Measurements from ENCODE around the gene BTBD6.

BTBD6 gene

GRCh38 chr14:105248368-105249181 lies at the start of gene BTBD6:
BTBD6 (plus strand) TSS chr14:105248533; CDS start chr14:105248712, 179 bp downstream.
- Histone ChIP-seq H3K27me3 (no peaks in the 10 kb centered on the region), H3K4me3 (ENCODE audit: low read depth in 1 of 2, low read length in 1 of 2) (peak within 1 kb of the TSS; percentile 70 to 71), H3K36me3 (peaks cover 28% of the 10 kb centered on the region), H3K4me1 (ENCODE audit: control insufficient read depth in 1 of 2, insufficient read depth in 1 of 2, low read depth in 1 of 2, low read length in 1 of 2) (peaks cover 12 to 13% of the 10 kb centered on the region in 2 experiments), H3K27ac (peak within 1 kb of the TSS; percentile 82), H3K9me3 (no peaks in the 10 kb centered on the region)
- TF ChIP-seq, protein P1, sequence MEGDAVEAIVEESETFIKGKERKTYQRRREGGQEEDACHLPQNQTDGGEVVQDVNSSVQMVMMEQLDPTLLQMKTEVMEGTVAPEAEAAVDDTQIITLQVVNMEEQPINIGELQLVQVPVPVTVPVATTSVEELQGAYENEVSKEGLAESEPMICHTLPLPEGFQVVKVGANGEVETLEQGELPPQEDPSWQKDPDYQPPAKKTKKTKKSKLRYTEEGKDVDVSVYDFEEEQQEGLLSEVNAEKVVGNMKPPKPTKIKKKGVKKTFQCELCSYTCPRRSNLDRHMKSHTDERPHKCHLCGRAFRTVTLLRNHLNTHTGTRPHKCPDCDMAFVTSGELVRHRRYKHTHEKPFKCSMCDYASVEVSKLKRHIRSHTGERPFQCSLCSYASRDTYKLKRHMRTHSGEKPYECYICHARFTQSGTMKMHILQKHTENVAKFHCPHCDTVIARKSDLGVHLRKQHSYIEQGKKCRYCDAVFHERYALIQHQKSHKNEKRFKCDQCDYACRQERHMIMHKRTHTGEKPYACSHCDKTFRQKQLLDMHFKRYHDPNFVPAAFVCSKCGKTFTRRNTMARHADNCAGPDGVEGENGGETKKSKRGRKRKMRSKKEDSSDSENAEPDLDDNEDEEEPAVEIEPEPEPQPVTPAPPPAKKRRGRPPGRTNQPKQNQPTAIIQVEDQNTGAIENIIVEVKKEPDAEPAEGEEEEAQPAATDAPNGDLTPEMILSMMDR (IDR thresholded peaks at IDR 0.05): peak; percentile 17

DNA sequence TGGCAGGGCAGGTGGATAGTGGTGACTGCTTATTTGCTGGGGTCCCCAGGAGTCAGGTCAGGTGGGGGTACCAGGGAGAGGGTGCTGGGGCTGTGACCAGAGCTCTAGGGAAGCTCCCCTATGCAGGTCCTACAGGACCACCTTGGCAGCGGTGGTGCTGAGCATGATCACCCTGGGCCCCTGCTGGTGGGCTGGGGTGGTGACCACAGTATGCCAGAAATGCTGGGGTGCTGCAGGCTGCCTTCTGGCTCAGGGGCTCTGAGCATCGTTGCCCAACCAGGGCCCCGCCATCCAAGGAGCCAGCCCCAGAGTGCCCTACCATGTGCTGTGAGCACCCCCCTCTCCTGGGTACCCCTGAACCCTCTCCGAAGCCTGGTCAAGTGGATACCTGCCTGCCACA lies 49.7 kb upstream of the BTBD6 start:
- peaks cover 94% of the 10 kb centered on the region for H3K27me3 ChIP-seq
- H3K27ac ChIP-seq: no peak overlapping the region
- TF ChIP-seq, protein P1 (IDR thresholded peaks at IDR 0.05): no peak
- no peaks in the 10 kb centered on the region for H3K36me3 ChIP-seq
- no peaks in the 10 kb centered on the region for H3K9me3 ChIP-seq
- H3K4me1 ChIP-seq (ENCODE audit: control insufficient read depth in 1 of 2, insufficient read depth in 1 of 2, low read depth in 1 of 2, low read length in 1 of 2): peaks cover 11 to 16% of the 10 kb centered on the region in 2 experiments
- no peak overlapping the region for H3K4me3 ChIP-seq (ENCODE audit: low read depth in 1 of 2, low read length in 1 of 2)

DNA sequence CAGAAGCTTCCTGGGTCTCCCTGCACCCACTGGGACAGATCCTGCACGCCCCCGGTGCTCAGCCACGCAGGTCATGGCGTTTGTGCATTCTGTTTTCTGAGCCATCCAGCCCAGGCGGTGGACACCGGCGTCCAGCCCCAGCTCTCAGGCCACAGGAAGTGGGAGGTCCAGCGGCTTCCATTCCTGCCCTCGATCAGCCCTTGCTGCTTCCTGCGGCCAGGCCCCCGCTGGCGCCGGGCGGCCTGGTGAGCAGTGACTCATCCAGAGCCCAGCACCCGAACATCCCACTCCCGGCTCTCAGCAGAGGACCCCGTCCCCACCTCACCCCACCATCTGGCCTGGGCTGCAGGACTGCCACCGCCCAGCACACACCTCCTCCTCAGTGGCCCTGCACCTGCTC lies 49.2 kb upstream of the BTBD6 start:
- no peaks in the 10 kb centered on the region for H3K9me3 ChIP-seq
- no peak overlapping the region for H3K27ac ChIP-seq
- peaks cover 11 to 16% of the 10 kb centered on the region in 2 experiments for H3K4me1 ChIP-seq (ENCODE audit: control insufficient read depth in 1 of 2, insufficient read depth in 1 of 2, low read depth in 1 of 2, low read length in 1 of 2)
- TF ChIP-seq, protein P1 (IDR thresholded peaks at IDR 0.05): no peak
- H3K27me3 ChIP-seq: peaks cover 94% of the 10 kb centered on the region
- no peaks in the 10 kb centered on the region for H3K36me3 ChIP-seq
- H3K4me3 ChIP-seq (ENCODE audit: low read depth in 1 of 2, low read length in 1 of 2): no peak overlapping the region

DNA sequence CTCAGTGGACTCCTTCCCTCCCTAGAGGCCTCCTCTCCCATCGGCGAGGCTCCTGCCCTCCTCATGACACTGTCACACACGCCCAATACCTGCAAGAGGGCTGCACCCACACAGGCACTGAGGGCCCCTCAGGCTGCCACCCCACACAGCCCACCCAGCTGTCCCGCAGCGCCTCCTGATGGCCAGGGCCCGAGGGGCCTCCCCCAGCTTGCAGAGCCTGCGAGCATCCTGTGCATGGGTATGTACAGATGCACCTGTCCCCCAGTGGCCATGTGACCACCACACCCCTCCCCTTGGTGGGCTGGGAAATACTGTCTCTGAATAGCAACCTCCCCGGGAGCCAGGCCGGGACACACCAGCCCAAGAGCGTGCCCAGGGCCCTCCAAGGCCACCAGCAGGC lies 48.3 kb upstream of the BTBD6 start:
- TF ChIP-seq, protein P1 (IDR thresholded peaks at IDR 0.05): no peak
- no peaks in the 10 kb centered on the region for H3K9me3 ChIP-seq
- peaks cover 94% of the 10 kb centered on the region for H3K27me3 ChIP-seq
- H3K4me3 ChIP-seq (ENCODE audit: low read depth in 1 of 2, low read length in 1 of 2): no peak overlapping the region
- H3K4me1 ChIP-seq (ENCODE audit: control insufficient read depth in 1 of 2, insufficient read depth in 1 of 2, low read depth in 1 of 2, low read length in 1 of 2): peaks cover 11 to 16% of the 10 kb centered on the region in 2 experiments
- H3K36me3 ChIP-seq: no peaks in the 10 kb centered on the region
- no peak overlapping the region for H3K27ac ChIP-seq

DNA sequence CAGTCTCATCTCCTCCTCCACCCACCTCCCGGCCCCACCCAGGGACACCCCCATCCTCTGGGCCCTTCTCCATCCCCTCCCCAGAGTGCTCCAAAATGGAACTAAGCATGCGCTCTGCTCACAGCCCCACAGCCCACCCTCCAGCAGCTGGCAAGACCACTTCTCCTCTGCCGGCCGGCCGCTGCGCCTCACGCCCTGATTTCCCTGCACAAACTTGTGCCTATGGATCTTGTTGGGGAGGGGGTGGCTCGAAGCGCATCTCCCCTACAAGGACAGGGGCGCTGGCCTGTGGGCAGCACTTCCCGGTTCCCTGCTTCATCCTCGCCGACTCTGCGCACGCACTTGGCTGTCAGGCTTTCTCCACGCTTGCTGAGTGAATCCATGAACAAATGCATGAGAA lies 47.7 kb upstream of the BTBD6 start:
- TF ChIP-seq, protein P1 (IDR thresholded peaks at IDR 0.05): no peak
- Histone ChIP-seq H3K27ac (no peak overlapping the region), H3K4me3 (ENCODE audit: low read depth in 1 of 2, low read length in 1 of 2) (no peak overlapping the region), H3K4me1 (ENCODE audit: control insufficient read depth in 1 of 2, insufficient read depth in 1 of 2, low read depth in 1 of 2, low read length in 1 of 2) (peaks cover 11 to 16% of the 10 kb centered on the region in 2 experiments), H3K27me3 (peaks cover 94% of the 10 kb centered on the region), H3K36me3 (no peaks in the 10 kb centered on the region), H3K9me3 (no peaks in the 10 kb centered on the region)
